Activated CD4-positive, alpha-beta T cell treated with anti-CD3 and anti-CD28 coated beads for 36 hours (primary cell): Measurements from ENCODE around the gene SCAMP3. TPM values are rescaled to one million over a fixed set of nuclear protein-coding genes. Genes with fewer than 3 reads are reported as not detected.
A peak's percentile ranks its signal among the peaks of the same experiment; 100 is the strongest.
"Not testable (repeated sequence)": the region's sequence is repeated elsewhere in the genome, so short reads cannot be mapped to it uniquely, and the experiment has no call there.

Source experiments
- ATAC-seq: fragments of 200-7000 bp; cut with Tn5 transposase; one replicate; pipeline ENCODE4 v1.10.0; 2021; ENCODE audit warnings: mild to moderate bottlenecking, moderate library complexity
- CTCF ChIA-PET: fragments of 350-600 bp; sonication (Branson Sonifier 250); formaldehyde crosslinking; loops from one replicate; lab custom pipeline; 2021; ENCODE audit warnings: antibody characterized with exemption; lab: Charles Lee
- POLR2A ChIA-PET: fragments of 350-600 bp; sonication (Branson Sonifier 250); formaldehyde crosslinking; loops from one replicate; lab custom pipeline; 2021; ENCODE audit warnings: antibody characterized with exemption, inconsistent platforms; lab: Charles Lee
- DNase-seq: peaks from one replicate; pipeline ENCODE4 v3.0.0-alpha.2; 2020
- H3K27ac Mint-ChIP-seq: one replicate; pipeline ENCODE4 v1.8.0; 2021; ENCODE audit warnings: mixed read lengths
- H3K27me3 Mint-ChIP-seq: one replicate; pipeline ENCODE4 v1.8.0; 2021; ENCODE audit warnings: mixed read lengths
- H3K36me3 Mint-ChIP-seq: one replicate; pipeline ENCODE4 v1.8.0; 2021; ENCODE audit warnings: low read depth, mixed read lengths
- H3K4me1 Mint-ChIP-seq: one replicate; pipeline ENCODE4 v1.8.0; 2021; ENCODE audit warnings: mixed read lengths
- H3K4me3 Mint-ChIP-seq: one replicate; pipeline ENCODE4 v1.8.0; 2021; ENCODE audit warnings: mild to moderate bottlenecking, moderate library complexity, mixed read lengths
- H3K9me3 Mint-ChIP-seq: one replicate; pipeline ENCODE4 v1.8.0; 2021; ENCODE audit warnings: low read depth, mixed read lengths
- intact Hi-C, 2 experiments: fragments of 100-400 bp; cut with DNase I in 1 of 2; cut with micrococcal nuclease in 1 of 2; formaldehyde crosslinking; loops; one replicate each; pipeline versions ENCODE4 v1.14.2 to v1.15.1; 2022 to 2024; cut with DNase I, micrococcal nuclease
- total RNA-seq, 2 experiments: library from RNA; stranded (reverse); gene quantifications; one replicate each; pipeline ENCODE4 v1.2.3, GENCODE V29; 2021

SCAMP3 gene
- total RNA-seq, 2 experiments from 2014 or later, result 82.0 to 95.5 TPM

DNA sequence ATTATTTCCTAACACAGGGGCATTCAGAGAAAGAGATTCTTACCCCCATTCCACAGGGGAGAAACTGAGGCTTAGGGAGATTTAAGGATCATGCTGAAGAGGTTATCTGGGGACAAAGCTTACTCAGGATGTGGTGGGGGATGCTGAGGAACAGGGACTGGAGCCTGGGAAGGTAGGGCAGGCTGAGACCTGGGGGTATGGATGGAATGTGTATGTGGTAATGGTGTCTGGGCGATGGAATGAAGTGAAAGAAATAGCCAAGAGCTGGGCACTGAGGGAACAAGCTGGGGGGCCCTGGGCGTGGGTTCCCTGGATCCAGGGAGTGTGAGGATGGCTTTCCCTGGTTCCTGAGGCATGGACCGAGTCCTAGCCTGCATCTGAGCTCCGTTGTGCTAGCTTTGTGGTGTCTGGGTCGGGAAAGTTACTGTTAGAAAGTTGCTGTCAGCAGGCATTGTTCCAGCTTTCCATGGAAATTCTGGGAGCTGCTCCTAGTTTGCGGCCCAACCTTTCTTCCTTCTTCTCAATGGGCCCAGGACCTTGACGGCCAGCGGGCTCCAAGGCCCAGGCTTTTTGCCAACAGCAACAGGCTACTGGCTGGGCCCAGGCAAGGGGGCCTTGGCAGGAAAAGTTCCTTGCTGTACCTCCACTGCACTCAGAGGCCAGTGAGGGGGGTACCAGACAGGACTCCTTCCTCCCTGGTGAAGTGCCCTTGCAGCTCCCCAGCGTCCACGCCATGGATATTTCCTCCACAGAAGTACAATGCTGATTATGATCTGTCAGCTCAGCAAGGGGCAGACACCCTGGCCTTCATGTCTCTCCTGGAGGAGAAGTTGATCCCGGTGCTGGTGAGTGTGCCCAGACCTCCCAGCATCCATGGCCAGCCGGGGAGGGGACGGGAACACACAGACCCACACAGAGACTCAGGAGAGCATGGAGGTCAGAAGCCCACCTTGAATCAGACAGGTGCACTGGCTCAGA is 29.9 kb downstream of the SCAMP3 start:
- intact Hi-C loops, POLR2A ChIA-PET, CTCF ChIA-PET, H3K27ac Mint-ChIP-seq, H3K27me3 Mint-ChIP-seq, H3K4me3 Mint-ChIP-seq, ATAC-seq, DNase-seq, H3K9me3 Mint-ChIP-seq: not testable (repeated sequence)
- Mint-ChIP-seq H3K4me1 (peaks cover 18% of the 10 kb centered on the region), H3K36me3 (peaks cover 10% of the 10 kb centered on the region)

DNA sequence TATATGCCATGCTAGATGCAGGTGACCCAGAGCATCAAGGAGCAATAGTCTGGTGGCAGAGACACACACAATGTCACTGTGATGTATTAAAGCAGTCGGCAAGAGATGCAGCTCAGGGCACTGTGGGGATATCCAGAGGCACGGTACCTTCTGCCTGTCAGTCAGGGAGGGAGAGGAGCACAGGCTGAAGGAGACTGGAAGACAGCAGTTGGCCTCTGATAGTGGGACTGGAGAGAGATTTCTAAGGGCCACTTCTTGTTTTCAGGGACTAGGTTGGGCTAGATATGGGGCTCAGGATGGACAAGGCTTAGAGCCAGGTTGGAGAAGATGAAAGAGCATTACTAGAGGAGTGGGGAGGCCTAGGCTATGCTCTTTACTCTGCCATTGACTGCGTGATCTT is 30.9 kb downstream of the SCAMP3 start:
- DNase-seq, CTCF ChIA-PET, POLR2A ChIA-PET, H3K27me3 Mint-ChIP-seq, H3K9me3 Mint-ChIP-seq, H3K4me3 Mint-ChIP-seq, H3K36me3 Mint-ChIP-seq, intact Hi-C loops, ATAC-seq, H3K27ac Mint-ChIP-seq: not testable (repeated sequence)
- peaks cover 23% of the 10 kb centered on the region for H3K4me1 Mint-ChIP-seq

DNA sequence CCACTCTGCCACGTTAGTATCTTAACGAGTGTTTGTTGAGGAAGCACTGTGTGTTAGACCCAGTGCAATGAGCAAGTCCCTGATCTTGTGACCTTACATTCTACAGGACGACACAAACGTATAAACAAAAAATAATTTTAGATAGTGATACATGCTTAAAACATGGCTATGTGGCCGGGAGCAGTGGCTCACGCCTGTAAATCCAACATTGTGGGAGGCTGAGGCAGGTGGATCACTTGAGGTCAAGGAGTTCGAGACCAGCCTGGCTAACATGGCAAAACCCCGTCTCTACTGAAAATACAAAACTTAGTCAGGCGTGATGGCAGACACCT is 34.1 kb downstream of the SCAMP3 start:
- H3K4me3 Mint-ChIP-seq, result peak overlapping the region; percentile 96
- H3K27ac Mint-ChIP-seq, result peak overlapping the region; percentile 97
- intact Hi-C loops, result no loop called here
- no peaks in the 10 kb centered on the region for H3K9me3 Mint-ChIP-seq
- no peak for DNase-seq
- ATAC-seq, result no peak
- H3K36me3 Mint-ChIP-seq, result peaks cover 8% of the 10 kb centered on the region
- H3K4me1 Mint-ChIP-seq, result peaks cover 27% of the 10 kb centered on the region
- no peaks in the 10 kb centered on the region for H3K27me3 Mint-ChIP-seq
- ChIA-PET CTCF (interaction anchor here (0.6 to 1.9 kb wide), 7 partner anchors 20 to 706 kb away, joined by 3 to 12 read pairs (median 4); partner anchors contain the start of genes KHDC4, KRTCAP2 and MTX1), POLR2A (interaction anchor here (0.7 kb wide), 1 partner anchor 764 kb away, joined by 3 read pairs; no protein-coding TSS in a partner anchor)

DNA sequence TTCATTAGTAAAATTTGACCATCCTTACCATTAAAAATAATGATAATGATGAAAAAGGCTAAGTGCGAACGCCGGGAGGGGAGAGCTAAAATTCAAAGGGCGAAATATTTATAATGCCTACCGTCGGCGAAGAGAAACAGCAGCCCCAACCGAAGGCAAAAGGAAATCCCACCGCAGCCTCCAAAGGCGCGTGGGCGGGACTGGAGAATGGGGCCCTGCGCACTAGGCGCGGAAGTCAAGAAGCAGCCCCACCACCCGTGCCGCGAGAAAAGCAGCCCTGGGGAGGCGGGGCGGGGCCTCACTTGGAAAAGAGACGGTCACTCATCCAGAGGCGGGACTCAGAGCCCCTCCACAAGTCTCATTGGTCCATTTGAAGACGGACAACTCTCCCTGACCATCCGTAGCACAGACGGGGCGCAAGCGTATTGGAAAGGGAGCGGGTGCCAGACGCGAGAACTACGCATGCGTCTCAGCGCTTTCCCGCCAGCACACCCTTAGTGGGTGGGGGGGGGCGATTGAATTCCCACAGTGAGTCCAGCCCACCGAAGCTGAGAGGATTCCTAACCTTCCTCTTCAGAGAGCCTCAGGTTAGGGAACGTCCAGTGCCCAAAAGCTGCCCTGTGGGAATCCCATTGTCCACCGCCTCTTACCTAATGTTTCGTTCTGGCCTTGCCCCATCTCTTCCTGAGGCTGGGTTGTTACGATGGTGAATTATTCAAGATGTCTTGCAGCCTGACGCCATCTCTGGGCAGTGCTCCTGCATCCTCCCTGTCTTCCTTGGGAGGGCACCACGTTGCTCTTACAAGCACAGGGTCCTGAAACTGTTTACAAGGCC is 34.7 kb downstream of the SCAMP3 start:
- Mint-ChIP-seq H3K4me3 (peak overlapping the region; percentile 96), H3K27ac (peak overlapping the region; percentile 97), H3K9me3 (no peaks in the 10 kb centered on the region), H3K4me1 (peaks cover 27% of the 10 kb centered on the region), H3K27me3 (no peaks in the 10 kb centered on the region), H3K36me3 (peaks cover 8% of the 10 kb centered on the region)
- ChIA-PET CTCF (interaction anchor here (0.6 to 1.9 kb wide), 18 partner anchors 14 to 707 kb away, joined by 3 to 12 read pairs (median 4); partner anchors contain the start of genes FDPS, KHDC4, KRTCAP2 and MTX1), POLR2A (interaction anchor here (0.7 to 1.3 kb wide), 3 partner anchors 18 to 764 kb away, joined by 3 to 4 read pairs (median 4); no protein-coding TSS in a partner anchor)
- DNase-seq (peak; percentile 99), ATAC-seq (peak; percentile 98)
- intact Hi-C loops, result loop anchor here (1.0 kb wide), 10 partner anchors 14 to 335 kb away; partner anchors contain the start of genes ADAM15 (in 1 of the 2), ASH1L (in 1 of the 2), FDPS (in 1 of the 2) and HCN3 (in 1 of the 2)

GRCh38 chr1:155226910-155227260 is 35.3 kb downstream of the SCAMP3 start:
- Mint-ChIP-seq H3K36me3 (peaks cover 8% of the 10 kb centered on the region), H3K4me1 (peaks cover 27% of the 10 kb centered on the region), H3K4me3 (peak overlapping the region; percentile 96), H3K27ac (peak overlapping the region; percentile 97), H3K27me3 (no peaks in the 10 kb centered on the region), H3K9me3 (no peaks in the 10 kb centered on the region)
- peak; percentile 50 for ATAC-seq
- ChIA-PET CTCF (interaction anchor here (0.6 to 1.9 kb wide), 17 partner anchors 15 to 631 kb away, joined by 3 to 12 read pairs (median 3); partner anchors contain the start of genes FDPS, KRTCAP2 and MTX1), POLR2A (interaction anchor here (1.1 to 1.3 kb wide), 2 partner anchors 17 to 32 kb away, joined by 4 read pairs; no protein-coding TSS in a partner anchor)
- peak; percentile 76 for DNase-seq
- intact Hi-C loops, result loop anchor here (1.0 kb wide), 12 partner anchors 14 to 335 kb away; partner anchors contain the start of genes THBS3 (in 2 of the 2), ADAM15 (in 1 of the 2), ASH1L (in 1 of the 2) and FDPS (in 1 of the 2)

DNA sequence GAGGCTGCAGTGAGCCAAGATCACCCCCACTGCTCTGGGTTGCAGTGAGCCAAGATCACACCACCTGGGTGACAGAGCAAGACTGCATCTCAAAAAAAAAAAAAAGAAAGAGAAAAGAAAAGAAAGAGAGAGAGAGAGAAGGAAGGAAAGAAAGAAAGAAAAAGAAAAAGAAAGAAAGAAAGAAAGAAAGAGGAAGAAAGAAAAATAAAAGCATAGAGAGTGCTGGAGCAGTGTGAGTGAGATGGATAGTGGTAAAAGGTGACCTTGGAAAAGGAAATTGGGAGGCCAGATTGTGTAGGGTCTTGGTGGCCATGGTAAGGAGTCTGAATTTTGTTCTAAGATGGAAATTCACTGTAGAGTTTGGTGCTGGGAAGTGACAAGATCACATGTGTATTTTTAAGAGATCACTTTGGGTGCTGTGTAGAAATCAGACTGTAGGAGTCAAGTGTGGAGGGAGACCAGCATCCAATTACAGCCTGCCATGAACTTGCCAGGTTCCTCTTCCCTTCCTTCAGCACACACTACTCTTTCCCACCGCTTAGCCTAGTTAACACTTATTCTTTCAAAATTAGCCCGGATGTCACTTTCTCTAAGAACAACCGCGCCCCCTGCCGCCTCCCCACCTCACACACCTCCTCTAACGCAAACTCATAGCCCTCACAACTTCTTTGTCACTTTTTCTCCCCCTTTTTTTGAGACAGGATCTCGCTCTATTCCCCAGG is 35.8 kb downstream of the SCAMP3 start:
- intact Hi-C loops, result loop anchor here (1.0 kb wide), 2 partner anchors 19 to 50 kb away; partner anchors contain the start of gene THBS3 (in 2 of the 2)
- no peaks in the 10 kb centered on the region for H3K9me3 Mint-ChIP-seq
- DNase-seq (peak; percentile 92), ATAC-seq (peak; percentile 53)
- H3K27ac Mint-ChIP-seq, result peak overlapping the region; percentile 97
- peaks cover 8% of the 10 kb centered on the region for H3K36me3 Mint-ChIP-seq
- peaks cover 27% of the 10 kb centered on the region for H3K4me1 Mint-ChIP-seq
- CTCF ChIA-PET, result interaction anchor here (0.6 to 3.7 kb wide), 21 partner anchors 15 to 738 kb away, joined by 3 to 20 read pairs (median 3); partner anchors contain the start of genes ENTREP3, FDPS, KRTCAP2 and MTX1
- H3K4me3 Mint-ChIP-seq, result peak overlapping the region; percentile 96
- H3K27me3 Mint-ChIP-seq, result no peaks in the 10 kb centered on the region
- POLR2A ChIA-PET, result interaction anchor here (1.1 to 1.3 kb wide), 2 partner anchors 17 to 32 kb away, joined by 4 read pairs; no protein-coding TSS in a partner anchor

- DNase-seq, H3K36me3 Mint-ChIP-seq, ATAC-seq, H3K9me3 Mint-ChIP-seq, POLR2A ChIA-PET, H3K27me3 Mint-ChIP-seq, intact Hi-C loops: not testable (repeated sequence)
- Mint-ChIP-seq H3K27ac (peak overlapping the region; percentile 97), H3K4me1 (peaks cover 27% of the 10 kb centered on the region), H3K4me3 (peak overlapping the region; percentile 96)
- CTCF ChIA-PET, result interaction anchor here (0.6 to 3.7 kb wide), 5 partner anchors 17 to 739 kb away, joined by 3 to 20 read pairs (median 4); partner anchors contain the start of genes ENTREP3, MTX1 and THBS3
Measured at GRCh38 chr1:155225404-155225759, 36.8 kb downstream of the SCAMP3 start.

GRCh38 chr1:155223047-155223446 is 39.1 kb downstream of the SCAMP3 start:
- POLR2A ChIA-PET, result no interaction called here

DNA sequence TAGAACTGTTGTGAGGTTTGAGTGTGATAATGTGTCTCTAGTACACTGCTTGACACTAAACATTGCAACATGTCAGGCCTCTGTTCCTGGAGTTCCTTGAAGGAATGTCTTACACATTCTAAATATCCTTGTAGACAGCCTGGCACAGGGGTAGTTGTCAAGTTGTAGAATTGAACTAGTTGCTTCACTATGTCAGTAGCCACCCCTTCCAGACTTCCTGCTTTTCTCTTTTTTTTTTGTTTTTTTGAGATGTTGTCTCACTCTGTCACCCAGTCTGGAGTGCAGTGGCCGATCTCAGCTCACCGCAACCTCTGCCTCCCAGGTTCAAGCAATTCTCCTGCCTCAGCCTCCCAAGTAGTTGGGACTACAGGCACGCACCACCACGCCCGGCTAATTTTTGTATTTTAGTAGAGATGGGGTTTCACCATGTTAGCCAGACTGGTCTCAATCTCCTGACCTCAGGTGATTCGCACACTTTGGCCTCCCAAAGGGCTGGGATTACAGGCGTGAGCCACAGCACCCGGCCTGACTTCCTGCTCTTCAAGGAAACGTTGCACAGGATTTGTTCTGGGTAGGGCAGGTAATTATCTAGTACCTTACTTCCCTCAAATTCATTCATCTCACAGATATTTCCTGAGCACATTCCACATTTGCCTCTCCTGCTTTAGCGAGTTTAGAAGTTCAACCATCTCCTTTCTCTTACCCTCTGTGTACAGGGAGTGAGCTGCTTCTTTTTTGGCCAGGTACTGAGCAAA is 41.8 kb downstream of the SCAMP3 start:
- POLR2A ChIA-PET, H3K9me3 Mint-ChIP-seq, intact Hi-C loops, H3K4me3 Mint-ChIP-seq, H3K36me3 Mint-ChIP-seq, ATAC-seq, H3K27ac Mint-ChIP-seq, DNase-seq, H3K27me3 Mint-ChIP-seq: not testable (repeated sequence)
- peaks cover 16% of the 10 kb centered on the region for H3K4me1 Mint-ChIP-seq
- CTCF ChIA-PET, result interaction anchor here (1.0 to 1.1 kb wide), 2 partner anchors 27 to 30 kb away, joined by 3 to 5 read pairs; no protein-coding TSS in a partner anchor

More at GRCh38 chr1:155223047-155223446, 39.1 kb downstream of the SCAMP3 start:
- ATAC-seq (no peak), DNase-seq (no peak)
- Mint-ChIP-seq H3K4me3 (no peak overlapping the region), H3K36me3 (peaks cover 8% of the 10 kb centered on the region), H3K4me1 (peaks cover 33% of the 10 kb centered on the region), H3K27ac (no peak overlapping the region), H3K27me3 (no peaks in the 10 kb centered on the region), H3K9me3 (no peaks in the 10 kb centered on the region)
- intact Hi-C loops, result no loop called here
- CTCF ChIA-PET, result interaction anchor here (1.0 to 3.7 kb wide), 3 partner anchors 15 to 161 kb away, joined by 3 to 20 read pairs (median 3); partner anchors contain the start of genes MTX1 and THBS3
